ENCODE data around the gene CCBE1. TPM values are rescaled to one million over a fixed set of nuclear protein-coding genes. Genes with fewer than 3 reads are reported as not detected.

The CCBE1 gene
- total RNA-seq, 1 experiment from 2014 or later: 28.9 TPM

- POLR2A ChIA-PET: interaction anchor here (1.1 to 1.5 kb wide), 3 partner anchors 19 to 78 kb away, joined by 3 to 6 read pairs (median 5); no protein-coding TSS in a partner anchor
- BruUV-seq (replicated peaks): no TSS peak
- Mint-ChIP-seq H3K9me3 (ENCODE audit: unreplicated experiment) (no peaks in the 10 kb centered on the region), H3K27me3 (ENCODE audit: insufficient read depth, unreplicated experiment) (no peaks in the 10 kb centered on the region), H3K4me1 (ENCODE audit: insufficient read depth, unreplicated experiment) (peaks cover 17% of the 10 kb centered on the region), H3K4me3 (ENCODE audit: unreplicated experiment) (no peak overlapping the region), H3K27ac (ENCODE audit: low read depth, unreplicated experiment) (peak overlapping the region; percentile 51), H3K36me3 (ENCODE audit: insufficient read depth, unreplicated experiment) (no peaks in the 10 kb centered on the region)
- CTCF ChIA-PET: interaction anchor here (1.1 to 2.4 kb wide), 2 partner anchors 25 to 340 kb away, joined by 3 to 10 read pairs; no protein-coding TSS in a partner anchor
- TF ChIP-seq CTCF (IDR thresholded peaks at IDR 0.05; ENCODE audit: unreplicated experiment): no peak
- intact Hi-C loops (cut with micrococcal nuclease): no loop called here
- DNase-seq (ENCODE audit: unreplicated experiment): no peak
These were observed 213.1 kb downstream of the CCBE1 start for GRCh38 chr18:59484131-59484530.

GRCh38 chr18:59481436-59481835, 215.8 kb downstream of the CCBE1 start:
- Mint-ChIP-seq H3K27ac (ENCODE audit: low read depth, unreplicated experiment) (no peak overlapping the region), H3K27me3 (ENCODE audit: insufficient read depth, unreplicated experiment) (no peaks in the 10 kb centered on the region), H3K9me3 (ENCODE audit: unreplicated experiment) (no peaks in the 10 kb centered on the region), H3K4me1 (ENCODE audit: insufficient read depth, unreplicated experiment) (peaks cover 17% of the 10 kb centered on the region), H3K36me3 (ENCODE audit: insufficient read depth, unreplicated experiment) (no peaks in the 10 kb centered on the region), H3K4me3 (ENCODE audit: unreplicated experiment) (no peak overlapping the region)
- ChIA-PET POLR2A (no interaction called here), CTCF (no interaction called here)
- intact Hi-C loops (cut with micrococcal nuclease): no loop called here
- DNase-seq (ENCODE audit: unreplicated experiment): no peak
- TF ChIP-seq CTCF (IDR thresholded peaks at IDR 0.05; ENCODE audit: unreplicated experiment): no peak
- no TSS peak for BruUV-seq (replicated peaks)

- H3K4me1 Mint-ChIP-seq (ENCODE audit: insufficient read depth, unreplicated experiment): peaks cover 14% of the 10 kb centered on the region
- no peak for TF ChIP-seq CTCF (IDR thresholded peaks at IDR 0.05; ENCODE audit: unreplicated experiment)
- no peak overlapping the region for H3K4me3 Mint-ChIP-seq (ENCODE audit: unreplicated experiment)
- no TSS peak for BruUV-seq (replicated peaks)
- ChIA-PET CTCF (interaction anchor here (0.6 kb wide), 1 partner anchor 156 kb away, joined by 3 read pairs; no protein-coding TSS in a partner anchor), POLR2A (no interaction called here)
- H3K27ac Mint-ChIP-seq (ENCODE audit: low read depth, unreplicated experiment): no peak overlapping the region
- no peaks in the 10 kb centered on the region for H3K9me3 Mint-ChIP-seq (ENCODE audit: unreplicated experiment)
- H3K36me3 Mint-ChIP-seq (ENCODE audit: insufficient read depth, unreplicated experiment): no peaks in the 10 kb centered on the region
- no peaks in the 10 kb centered on the region for H3K27me3 Mint-ChIP-seq (ENCODE audit: insufficient read depth, unreplicated experiment)
- no peak for DNase-seq (ENCODE audit: unreplicated experiment)
- intact Hi-C loops (cut with micrococcal nuclease): no loop called here
These were observed 217.4 kb downstream of the CCBE1 start for GRCh38 chr18:59479776-59480175.

- H3K36me3 Mint-ChIP-seq (ENCODE audit: insufficient read depth, unreplicated experiment): no peaks in the 10 kb centered on the region
- no peak for DNase-seq (ENCODE audit: unreplicated experiment)
- H3K4me3 Mint-ChIP-seq (ENCODE audit: unreplicated experiment): no peak overlapping the region
- BruUV-seq (replicated peaks): no TSS peak
- POLR2A ChIA-PET: no interaction called here
- no peaks in the 10 kb centered on the region for H3K27me3 Mint-ChIP-seq (ENCODE audit: insufficient read depth, unreplicated experiment)
- intact Hi-C loops (cut with micrococcal nuclease): no loop called here
- H3K9me3 Mint-ChIP-seq (ENCODE audit: unreplicated experiment): no peaks in the 10 kb centered on the region
- no peak for TF ChIP-seq CTCF (IDR thresholded peaks at IDR 0.05; ENCODE audit: unreplicated experiment)
- H3K4me1 Mint-ChIP-seq (ENCODE audit: insufficient read depth, unreplicated experiment): peaks cover 8% of the 10 kb centered on the region
- CTCF ChIA-PET: no interaction called here
- no peak overlapping the region for H3K27ac Mint-ChIP-seq (ENCODE audit: low read depth, unreplicated experiment)
These were observed 218.6 kb downstream of the CCBE1 start for GRCh38 chr18:59478591-59478990.
